ENCODE measurements around the gene CDH4.

CDH4 gene

DNA sequence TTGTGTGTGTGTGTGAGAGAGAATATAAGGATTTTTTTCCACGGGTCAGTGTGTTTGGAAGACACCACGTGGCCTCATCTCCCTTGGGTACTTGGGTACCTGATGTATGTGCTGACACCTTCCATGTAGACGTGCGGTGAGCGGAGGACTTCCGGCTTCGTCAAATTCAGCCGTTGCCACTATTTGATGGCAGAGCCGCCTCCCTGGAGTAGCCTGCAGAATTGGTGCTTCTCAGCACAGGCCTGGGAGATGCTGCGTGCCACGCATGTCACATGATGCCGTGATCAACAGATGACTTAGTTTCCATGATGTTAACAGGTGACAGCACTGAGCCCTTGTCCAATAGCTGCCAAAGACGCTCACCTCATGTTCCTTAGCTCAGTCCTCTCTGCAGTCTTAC lies 69.4 kb downstream of the CDH4 start:
- no peak; the same call in 1 of the 2 replicates for TF ChIP-seq POLR2AphosphoS5 (IDR thresholded peaks at IDR 0.05; ENCODE audit: low read depth, low read length)
- no peak for TF ChIP-seq REST (IDR thresholded peaks at IDR 0.05; ENCODE audit: insufficient read depth in 1 of 2, low read depth in 2 of 2, low read length in 2 of 2)
- no peak for TF ChIP-seq SIN3A (IDR thresholded peaks at IDR 0.05; ENCODE audit: borderline replicate concordance, insufficient read depth, low read length)
- TF ChIP-seq TAF1 (IDR thresholded peaks at IDR 0.05; ENCODE audit: borderline replicate concordance, insufficient read depth, low read length), result no peak
- no peak for TF ChIP-seq FOXP2 (optimal IDR thresholded peaks at IDR 0.05; ENCODE audit: borderline replicate concordance, extremely low read depth, extremely low read length, insufficient read depth)

GRCh38 chr20:61322151-61322865 lies 70.2 kb downstream of the CDH4 start:
- peak; percentile 49; the same call in 1 of the 2 replicates for TF ChIP-seq POLR2AphosphoS5 (IDR thresholded peaks at IDR 0.05; ENCODE audit: low read depth, low read length)
- no peak for TF ChIP-seq FOXP2 (optimal IDR thresholded peaks at IDR 0.05; ENCODE audit: borderline replicate concordance, extremely low read depth, extremely low read length, insufficient read depth)

DNA sequence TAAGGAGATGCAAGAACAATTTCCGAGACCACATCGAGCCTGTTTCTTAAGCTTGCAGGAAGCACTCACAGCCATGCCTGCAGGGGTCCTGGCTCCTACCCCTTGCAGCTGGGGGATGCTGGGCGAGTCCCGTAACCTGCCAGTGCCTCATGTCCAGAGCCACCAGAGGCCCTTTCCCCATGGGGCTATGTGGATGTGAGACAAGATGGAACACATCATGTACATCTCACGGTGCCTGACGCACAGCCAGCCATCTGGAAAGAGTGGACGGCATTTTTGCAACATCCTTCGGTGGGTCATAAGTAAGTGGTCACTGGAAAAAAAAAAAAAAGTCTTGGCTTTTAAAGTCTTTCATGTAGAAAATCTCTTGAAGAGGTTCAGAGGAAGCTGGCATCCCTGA lies 72.8 kb downstream of the CDH4 start:
- TF ChIP-seq TAF1 (IDR thresholded peaks at IDR 0.05; ENCODE audit: borderline replicate concordance, insufficient read depth, low read length), result no peak
- no peak for TF ChIP-seq FOXP2 (optimal IDR thresholded peaks at IDR 0.05; ENCODE audit: borderline replicate concordance, extremely low read depth, extremely low read length, insufficient read depth)
- TF ChIP-seq SIN3A (IDR thresholded peaks at IDR 0.05; ENCODE audit: borderline replicate concordance, insufficient read depth, low read length), result no peak
- TF ChIP-seq POLR2AphosphoS5 (IDR thresholded peaks at IDR 0.05; ENCODE audit: low read depth, low read length), result no peak
- TF ChIP-seq REST (IDR thresholded peaks at IDR 0.05; ENCODE audit: insufficient read depth in 1 of 2, low read depth in 2 of 2, low read length in 2 of 2), result no peak

GRCh38 chr20:61325718-61326117 lies 73.7 kb downstream of the CDH4 start:
- TF ChIP-seq POLR2AphosphoS5 (IDR thresholded peaks at IDR 0.05; ENCODE audit: low read depth, low read length) (0 out of 2 replicates have a peak, but pooled peaks have one; percentile 17), FOXP2 (optimal IDR thresholded peaks at IDR 0.05; ENCODE audit: borderline replicate concordance, extremely low read depth, extremely low read length, insufficient read depth) (no peak), SIN3A (IDR thresholded peaks at IDR 0.05; ENCODE audit: borderline replicate concordance, insufficient read depth, low read length) (no peak), REST (IDR thresholded peaks at IDR 0.05; ENCODE audit: insufficient read depth in 1 of 2, low read depth in 2 of 2, low read length in 2 of 2) (no peak), TAF1 (IDR thresholded peaks at IDR 0.05; ENCODE audit: borderline replicate concordance, insufficient read depth, low read length) (no peak)

- no peak for TF ChIP-seq SIN3A (IDR thresholded peaks at IDR 0.05; ENCODE audit: borderline replicate concordance, insufficient read depth, low read length)
- TF ChIP-seq POLR2AphosphoS5 (IDR thresholded peaks at IDR 0.05; ENCODE audit: low read depth, low read length), result peak; percentile 81
- TF ChIP-seq FOXP2 (optimal IDR thresholded peaks at IDR 0.05; ENCODE audit: borderline replicate concordance, extremely low read depth, extremely low read length, insufficient read depth), result no peak
- TF ChIP-seq REST (IDR thresholded peaks at IDR 0.05; ENCODE audit: insufficient read depth in 1 of 2, low read depth in 2 of 2, low read length in 2 of 2), result no peak
- TF ChIP-seq TAF1 (IDR thresholded peaks at IDR 0.05; ENCODE audit: borderline replicate concordance, insufficient read depth, low read length), result no peak
Measured at GRCh38 chr20:61328911-61329558, 77.0 kb downstream of the CDH4 start.

All from PFSK-1 (cell line).